ENCODE results near the gene PDGFRB. TPM values are rescaled to one million over a fixed set of nuclear protein-coding genes. Genes with fewer than 3 reads are reported as not detected.

PDGFRB gene
- 0.48 and 3.2 TPM in 2 replicates for total RNA-seq (2014; rRNA removed; shearing (Covaris generic))

DNA sequence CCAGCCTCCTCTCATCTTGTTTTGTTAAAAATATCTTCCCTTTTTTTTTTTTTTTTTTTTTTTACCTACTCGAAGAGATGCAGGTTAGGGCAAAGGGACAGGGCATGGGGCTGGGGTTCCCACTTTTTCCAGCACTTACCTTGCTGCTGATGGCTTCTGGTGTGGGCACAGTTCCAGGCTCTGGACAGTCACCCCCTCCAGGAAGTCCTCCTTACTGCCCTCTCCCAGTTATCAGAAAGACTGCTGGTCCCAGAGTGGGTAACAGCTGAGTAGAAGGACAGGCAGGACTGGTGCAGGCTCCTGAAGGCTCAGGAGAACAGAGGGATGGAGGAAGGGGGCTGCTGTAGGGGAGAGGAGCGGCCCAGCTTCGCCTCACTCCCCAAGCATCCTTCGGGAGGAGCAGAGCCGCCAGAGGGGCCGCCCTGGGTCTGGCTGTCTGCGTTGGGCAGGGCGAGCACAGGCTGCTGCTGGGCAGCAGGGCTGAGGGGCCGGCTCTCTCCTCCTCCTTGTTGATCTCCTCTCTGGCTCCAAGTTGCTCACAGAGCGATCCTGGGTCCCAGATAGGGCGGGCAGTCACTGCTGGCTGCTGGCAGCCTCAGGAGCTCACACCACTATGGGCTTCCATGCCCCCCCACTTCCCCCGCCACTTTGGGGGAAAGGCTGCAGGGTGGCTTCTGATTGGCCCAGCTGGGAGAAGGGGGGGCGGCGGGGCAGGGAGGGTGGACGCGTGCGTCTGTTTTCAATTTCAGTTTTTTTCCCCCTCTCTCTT lies at the start of gene PDGFRB:
Gene PDGFRB (minus strand): TSS at position 588 of the 769 bp plus-strand sequence. CDS start 18,798 bp downstream, outside the sequence.
- Histone ChIP-seq H3K4me3 (ENCODE audit: insufficient read depth, low read depth, low read length) (peak within 1 kb of the TSS; percentile 29; the same call in 1 of the 2 replicates), H3K36me3 (replicated peaks; ENCODE audit: control insufficient read depth, insufficient read depth, low read length) (no peaks in the 10 kb centered on the region), H3K27me3 (ENCODE audit: control insufficient read depth, insufficient read depth, low read length) (no peaks in the 10 kb centered on the region)
- peak; percentile 93 for DNase-seq

- no peak for DNase-seq
- Histone ChIP-seq H3K27me3 (ENCODE audit: control insufficient read depth, insufficient read depth, low read length) (no peaks in the 10 kb centered on the region), H3K36me3 (replicated peaks; ENCODE audit: control insufficient read depth, insufficient read depth, low read length) (no peaks in the 10 kb centered on the region), H3K4me3 (ENCODE audit: insufficient read depth, low read depth, low read length) (no peak overlapping the region)
Measured at GRCh38 chr5:150204590-150204960, 48.9 kb upstream of the PDGFRB start.

GRCh38 chr5:150203832-150204589 lies 48.4 kb upstream of the PDGFRB start:
- Histone ChIP-seq H3K36me3 (replicated peaks; ENCODE audit: control insufficient read depth, insufficient read depth, low read length) (no peaks in the 10 kb centered on the region), H3K4me3 (ENCODE audit: insufficient read depth, low read depth, low read length) (no peak overlapping the region), H3K27me3 (ENCODE audit: control insufficient read depth, insufficient read depth, low read length) (no peaks in the 10 kb centered on the region)
- no peak for DNase-seq

- Histone ChIP-seq H3K27me3 (ENCODE audit: control insufficient read depth, insufficient read depth, low read length) (no peaks in the 10 kb centered on the region), H3K4me3 (ENCODE audit: insufficient read depth, low read depth, low read length) (no peak overlapping the region), H3K36me3 (replicated peaks; ENCODE audit: control insufficient read depth, insufficient read depth, low read length) (no peaks in the 10 kb centered on the region)
- no peak for DNase-seq
Measured at GRCh38 chr5:150202501-150202900, 46.9 kb upstream of the PDGFRB start.

- H3K36me3 ChIP-seq (replicated peaks; ENCODE audit: control insufficient read depth, insufficient read depth, low read length), result no peaks in the 10 kb centered on the region
- H3K4me3 ChIP-seq (ENCODE audit: insufficient read depth, low read depth, low read length), result no peak overlapping the region
- H3K27me3 ChIP-seq (ENCODE audit: control insufficient read depth, insufficient read depth, low read length), result peaks cover 3% of the 10 kb centered on the region; the same call in 1 of the 2 replicates
- no peak for DNase-seq
Measured at GRCh38 chr5:150197476-150197875, 41.8 kb upstream of the PDGFRB start.

GRCh38 chr5:150196986-150197385 lies 41.3 kb upstream of the PDGFRB start:
- peaks cover 8% of the 10 kb centered on the region for H3K27me3 ChIP-seq (ENCODE audit: control insufficient read depth, insufficient read depth, low read length)
- no peak for DNase-seq
- no peak overlapping the region for H3K4me3 ChIP-seq (ENCODE audit: insufficient read depth, low read depth, low read length)

DNA sequence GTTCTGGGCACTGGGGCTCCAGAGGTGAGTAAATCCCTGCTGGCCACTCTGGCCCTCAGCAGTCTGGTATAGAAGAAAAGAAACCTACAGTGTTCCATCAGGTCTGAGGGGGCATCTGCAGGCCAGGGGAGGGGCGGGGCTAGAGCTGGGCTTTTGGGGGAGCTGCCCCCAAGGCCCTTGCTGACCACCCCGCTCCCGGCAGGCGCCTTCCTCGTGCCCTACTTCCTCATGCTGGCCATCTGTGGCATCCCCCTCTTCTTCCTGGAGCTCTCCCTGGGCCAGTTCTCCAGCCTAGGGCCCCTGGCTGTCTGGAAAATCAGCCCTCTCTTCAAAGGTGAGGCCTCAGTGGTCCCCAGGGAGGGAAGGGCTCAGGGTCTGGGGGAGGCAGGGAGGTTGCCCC lies 40.9 kb upstream of the PDGFRB start:
- Histone ChIP-seq H3K27me3 (ENCODE audit: control insufficient read depth, insufficient read depth, low read length) (peaks cover 9% of the 10 kb centered on the region), H3K36me3 (replicated peaks; ENCODE audit: control insufficient read depth, insufficient read depth, low read length) (no peaks in the 10 kb centered on the region), H3K4me3 (ENCODE audit: insufficient read depth, low read depth, low read length) (no peak overlapping the region)
- no peak for DNase-seq

More at GRCh38 chr5:150196986-150197385, 41.3 kb upstream of the PDGFRB start:
- H3K36me3 ChIP-seq (replicated peaks; ENCODE audit: control insufficient read depth, insufficient read depth, low read length), result no peaks in the 10 kb centered on the region

GRCh38 chr5:150195736-150196485 lies 40.3 kb upstream of the PDGFRB start:
- DNase-seq, result no peak
- Histone ChIP-seq H3K36me3 (replicated peaks; ENCODE audit: control insufficient read depth, insufficient read depth, low read length) (no peaks in the 10 kb centered on the region), H3K4me3 (ENCODE audit: insufficient read depth, low read depth, low read length) (no peak overlapping the region), H3K27me3 (ENCODE audit: control insufficient read depth, insufficient read depth, low read length) (peaks cover 12% of the 10 kb centered on the region)

DNA sequence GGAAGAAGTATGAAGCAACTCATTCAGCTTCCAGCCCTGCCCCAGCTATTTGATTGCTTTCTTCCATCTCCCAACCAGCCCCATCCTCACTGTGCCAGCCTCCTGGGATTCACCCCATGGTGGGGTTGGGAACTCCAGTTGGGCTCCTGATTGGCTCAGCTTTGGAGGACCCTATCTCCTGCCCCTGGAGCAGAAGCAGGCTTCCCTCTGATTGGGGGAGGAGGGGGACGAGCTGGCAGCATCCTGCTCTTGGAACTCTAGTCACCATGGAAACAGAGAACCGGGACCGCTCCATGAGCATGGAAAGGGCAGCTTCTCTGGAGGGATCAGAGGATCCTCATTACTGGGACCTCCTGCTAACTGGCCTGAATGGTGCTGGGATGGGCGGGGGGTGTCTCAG lies 36.8 kb upstream of the PDGFRB start:
- Histone ChIP-seq H3K36me3 (replicated peaks; ENCODE audit: control insufficient read depth, insufficient read depth, low read length) (no peaks in the 10 kb centered on the region), H3K27me3 (ENCODE audit: control insufficient read depth, insufficient read depth, low read length) (peaks cover 46% of the 10 kb centered on the region), H3K4me3 (ENCODE audit: insufficient read depth, low read depth, low read length) (no peak overlapping the region)
- no peak for DNase-seq

GRCh38 chr5:150190987-150191386 lies 35.3 kb upstream of the PDGFRB start:
- peaks cover 55% of the 10 kb centered on the region for H3K27me3 ChIP-seq (ENCODE audit: control insufficient read depth, insufficient read depth, low read length)
- no peak for DNase-seq
- H3K4me3 ChIP-seq (ENCODE audit: insufficient read depth, low read depth, low read length), result no peak overlapping the region
- H3K36me3 ChIP-seq (replicated peaks; ENCODE audit: control insufficient read depth, insufficient read depth, low read length), result no peaks in the 10 kb centered on the region

DNA sequence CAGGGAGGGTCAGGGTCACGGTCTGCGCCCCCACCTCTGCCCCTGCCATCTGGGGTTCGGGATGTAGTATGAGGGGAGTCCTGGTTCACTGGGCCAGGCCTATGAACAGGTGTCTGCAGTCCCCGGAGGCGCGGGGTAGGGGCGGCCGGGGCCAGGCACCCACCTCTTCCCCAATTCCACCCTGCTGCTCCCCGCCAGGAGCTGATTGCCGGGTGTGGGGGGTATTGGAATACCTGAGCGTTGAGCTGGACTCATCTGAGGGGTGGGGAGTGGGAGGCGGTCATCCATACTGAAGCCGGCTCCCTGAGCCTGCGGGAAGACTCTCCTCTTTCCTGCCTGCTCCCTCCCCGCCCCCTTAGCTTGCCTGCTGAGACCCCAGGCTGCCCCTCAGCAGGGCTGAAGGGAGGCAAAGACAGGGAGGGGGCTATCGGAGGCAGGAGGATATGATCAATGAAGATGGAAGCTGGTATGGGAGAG lies 34.9 kb upstream of the PDGFRB start:
- H3K36me3 ChIP-seq (replicated peaks; ENCODE audit: control insufficient read depth, insufficient read depth, low read length), result no peaks in the 10 kb centered on the region
- peak; percentile 82 for DNase-seq
- H3K27me3 ChIP-seq (ENCODE audit: control insufficient read depth, insufficient read depth, low read length), result peaks cover 55% of the 10 kb centered on the region
- H3K4me3 ChIP-seq (ENCODE audit: insufficient read depth, low read depth, low read length), result peak overlapping the region; percentile 36; the same call in 1 of the 2 replicates

DNA sequence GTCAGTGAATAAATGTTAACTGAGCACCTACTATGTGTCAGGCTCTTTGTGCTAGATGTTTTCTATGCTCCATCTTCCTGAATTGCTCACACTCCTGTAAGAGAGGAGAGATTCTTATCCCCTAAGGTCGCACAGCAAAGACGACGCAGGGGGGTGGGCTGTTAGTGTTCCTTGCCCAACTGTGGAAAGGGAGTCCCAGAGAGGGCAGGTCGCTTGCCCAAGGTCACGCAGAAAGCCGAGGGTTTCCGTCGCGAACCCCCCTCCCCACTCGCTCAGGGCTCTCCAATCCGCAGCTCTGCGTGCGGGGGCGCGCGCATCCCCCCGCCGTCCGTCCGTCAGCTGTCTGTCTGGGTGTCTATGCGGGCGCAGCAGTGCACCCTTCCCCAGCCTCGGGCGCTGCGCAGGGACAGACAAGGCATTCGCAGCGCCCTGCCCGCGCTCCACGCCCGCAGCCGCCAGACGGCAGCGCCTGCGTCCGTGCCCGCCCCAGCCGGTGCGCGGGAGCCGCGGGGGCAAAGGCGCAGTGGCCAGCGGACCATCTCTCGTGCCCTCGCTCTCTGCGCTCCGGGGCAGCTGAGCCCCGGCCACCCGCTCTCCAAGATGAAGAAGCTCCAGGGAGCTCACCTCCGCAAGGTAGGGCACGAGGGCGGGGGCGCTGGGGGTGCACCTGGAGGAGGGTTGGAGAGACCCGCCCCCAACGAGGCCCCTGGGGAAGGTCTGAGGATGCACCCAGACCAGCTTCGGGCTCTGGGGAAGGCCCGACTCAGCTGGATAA lies 34.3 kb upstream of the PDGFRB start, which contains the start of gene SLC6A7:
Gene SLC6A7 (plus strand): TSS at position 335 of the 775 bp plus-strand sequence. CDS start 266 bp downstream, at position 601.
- H3K36me3 ChIP-seq (replicated peaks; ENCODE audit: control insufficient read depth, insufficient read depth, low read length), result no peaks in the 10 kb centered on the region
- peak; percentile 85 for DNase-seq
- peak within 1 kb of the TSS; percentile 36 for H3K4me3 ChIP-seq (ENCODE audit: insufficient read depth, low read depth, low read length)
- H3K27me3 ChIP-seq (ENCODE audit: control insufficient read depth, insufficient read depth, low read length), result peaks cover 55% of the 10 kb centered on the region

DNA sequence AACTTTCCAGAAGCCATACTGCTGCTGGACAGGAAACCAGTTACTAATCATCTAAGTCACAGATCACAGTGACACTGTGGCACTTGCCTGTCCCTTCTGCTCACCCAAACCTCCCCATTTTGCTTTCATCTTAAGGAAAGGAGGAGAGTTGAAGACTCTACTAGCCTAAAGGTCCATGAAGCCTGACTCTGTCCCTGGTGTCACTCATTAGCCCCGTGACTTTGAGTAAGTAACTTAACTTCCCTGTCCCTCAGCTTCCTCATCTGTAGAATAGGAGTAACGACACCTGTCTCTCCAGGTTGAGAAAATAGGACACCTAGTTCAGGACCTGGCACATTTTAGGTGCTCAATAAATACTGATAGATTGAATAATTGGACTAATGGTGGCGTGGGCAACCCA lies 33.7 kb upstream of the PDGFRB start:
- H3K27me3 ChIP-seq (ENCODE audit: control insufficient read depth, insufficient read depth, low read length), result peaks cover 57% of the 10 kb centered on the region
- no peak overlapping the region for H3K4me3 ChIP-seq (ENCODE audit: insufficient read depth, low read depth, low read length)
- H3K36me3 ChIP-seq (replicated peaks; ENCODE audit: control insufficient read depth, insufficient read depth, low read length), result no peaks in the 10 kb centered on the region
- no peak for DNase-seq

Data from H7 (cell line).